ENCODE measurements around the gene GRAMD1A.
"Not testable (repeated sequence)": the region's sequence is repeated elsewhere in the genome, so short reads cannot be mapped to it uniquely, and the experiment has no call there.

GRAMD1A gene

GRCh38 chr19:35013820-35014754 lies 14.0 kb downstream of the GRAMD1A start:
- CTCF ChIA-PET: interaction anchor here (0.7 to 10.2 kb wide), 9 partner anchors 13 to 374 kb away, joined by 3 to 120 read pairs (median 5); partner anchors contain the start of gene ZNF792
- no peak for DNase-seq (ENCODE audit: extremely low spot score)
- no peak for TF ChIP-seq CTCF (IDR thresholded peaks at IDR 0.05; ENCODE audit: control extremely low read depth, extremely low read depth, low read depth, missing control alignments)

GRCh38 chr19:35014774-35015173 lies 14.7 kb downstream of the GRAMD1A start:
- DNase-seq (ENCODE audit: extremely low spot score); POLR2A ChIA-PET: not testable (repeated sequence)
- CTCF ChIA-PET: interaction anchor here (1.3 to 10.2 kb wide), 5 partner anchors 12 to 51 kb away, joined by 5 to 120 read pairs (median 9); partner anchors contain the start of gene ZNF792

More at GRCh38 chr19:35013820-35014754, 14.0 kb downstream of the GRAMD1A start:
- POLR2A ChIA-PET: no interaction called here

- ChIA-PET POLR2A (no interaction called here), CTCF (interaction anchor here (1.3 to 10.2 kb wide), 3 partner anchors 29 to 48 kb away, joined by 5 to 120 read pairs (median 21); no protein-coding TSS in a partner anchor)
- no peak for DNase-seq (ENCODE audit: extremely low spot score)
- no peak for TF ChIP-seq CTCF (IDR thresholded peaks at IDR 0.05; ENCODE audit: control extremely low read depth, extremely low read depth, low read depth, missing control alignments)
These were observed 15.3 kb downstream of the GRAMD1A start for GRCh38 chr19:35015270-35015953.

GRCh38 chr19:35015954-35016351 lies 15.8 kb downstream of the GRAMD1A start:
- no peak for TF ChIP-seq CTCF (IDR thresholded peaks at IDR 0.05; ENCODE audit: control extremely low read depth, extremely low read depth, low read depth, missing control alignments)
- POLR2A ChIA-PET: interaction anchor here (0.6 to 0.7 kb wide), 2 partner anchors 21 to 27 kb away, joined by 3 to 4 read pairs; no protein-coding TSS in a partner anchor
- CTCF ChIA-PET: no interaction called here
- DNase-seq (ENCODE audit: extremely low spot score): no peak

- no peak for TF ChIP-seq CTCF (IDR thresholded peaks at IDR 0.05; ENCODE audit: control extremely low read depth, extremely low read depth, low read depth, missing control alignments)
- CTCF ChIA-PET: no interaction called here
- DNase-seq (ENCODE audit: extremely low spot score): no peak
- POLR2A ChIA-PET: no interaction called here
These were observed 17.4 kb downstream of the GRAMD1A start for GRCh38 chr19:35017507-35017906.

GRCh38 chr19:35018379-35018778 lies 18.3 kb downstream of the GRAMD1A start:
- POLR2A ChIA-PET: no interaction called here
- DNase-seq (ENCODE audit: extremely low spot score): no peak
- no peak for TF ChIP-seq CTCF (IDR thresholded peaks at IDR 0.05; ENCODE audit: control extremely low read depth, extremely low read depth, low read depth, missing control alignments)
- CTCF ChIA-PET: no interaction called here
